GM12891 (cell line): ENCODE measurements around the gene PRDX4.

Experiments used
- PAX5 ChIP-seq: IDR thresholded peaks from 2 replicates; pipeline ENCODE4 v1.6.1; 2011; ENCODE audit warnings: low read length, moderate library complexity, mild to moderate bottlenecking; ENCODE audit not compliant: insufficient read depth, severe bottlenecking
- POLR2A ChIP-seq: IDR thresholded peaks from 2 replicates; pipeline ENCODE4 v1.6.1; 2011; ENCODE audit warnings: low read depth, low read length, control low read depth
- POLR2AphosphoS5 ChIP-seq: IDR thresholded peaks from 2 replicates; pipeline ENCODE4 v1.6.1; 2011; ENCODE audit warnings: low read depth, low read length, control low read depth
- POU2F2 ChIP-seq: IDR thresholded peaks from 2 replicates; pipeline ENCODE4 v1.6.1; 2011; ENCODE audit warnings: low read depth, mild to moderate bottlenecking, control low read depth, low read length, moderate library complexity
- SPI1 ChIP-seq: IDR thresholded peaks from 2 replicates; pipeline ENCODE4 v1.6.1; 2011; ENCODE audit warnings: low read depth, low read length, control low read depth
- TAF1 ChIP-seq: IDR thresholded peaks from 2 replicates; pipeline ENCODE4 v1.6.1; 2011; ENCODE audit warnings: low read depth, low read length, control low read depth

DNA sequence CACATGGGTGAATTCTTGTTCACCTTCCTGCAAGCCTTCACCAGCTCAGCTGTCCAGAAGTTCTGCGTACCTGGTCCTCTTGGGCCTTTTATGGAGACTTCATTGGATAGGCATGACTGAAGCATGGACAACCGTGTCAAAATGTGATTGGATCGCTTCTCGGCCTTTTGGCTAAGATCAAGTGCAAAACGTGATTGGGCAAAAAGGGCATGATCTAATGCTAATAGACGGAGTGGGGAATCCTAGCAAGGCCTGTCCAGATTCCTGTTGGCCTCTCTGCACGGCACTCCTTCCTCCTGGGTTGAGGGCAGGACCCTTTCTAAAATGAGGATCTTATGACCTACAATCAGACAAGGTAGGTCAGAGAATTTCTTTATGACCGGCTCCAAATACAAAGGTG, 24.9 kb downstream of the PRDX4 start:
- no peak for TF ChIP-seq POLR2AphosphoS5
- TF ChIP-seq POLR2A, result no peak
- TF ChIP-seq TAF1, result no peak
- no peak for TF ChIP-seq POU2F2
- no peak for TF ChIP-seq SPI1
- TF ChIP-seq PAX5, result no peak
